ENCODE data around the gene JHY. TPM values are rescaled to one million over a fixed set of nuclear protein-coding genes. Genes with fewer than 3 reads are reported as not detected.

JHY gene
- total and polyA plus RNA-seq, 4 experiments from 2014 or later: 1.5 to 5.4 (median 4.6) TPM

DNA sequence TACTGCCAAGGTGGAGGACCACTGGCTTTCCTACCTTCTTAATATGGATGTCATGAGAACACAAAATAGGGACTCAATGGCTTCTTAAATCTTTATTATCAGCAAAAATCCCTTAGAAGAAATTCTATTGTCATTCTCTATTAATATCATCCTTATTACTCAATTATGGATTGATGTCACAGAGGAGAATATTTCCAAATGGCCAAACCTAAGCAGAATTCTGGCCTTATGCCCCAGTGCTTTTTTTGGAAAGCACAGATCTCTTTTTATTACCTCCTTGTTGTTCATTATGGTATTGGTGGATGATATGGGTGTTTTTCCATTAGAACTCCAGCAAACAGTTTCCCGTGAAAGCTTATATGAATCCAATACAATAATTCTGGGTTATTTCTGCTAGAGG lies 34.4 kb upstream of the JHY start:
- Mint-ChIP-seq H3K36me3 (no peaks in the 10 kb centered on the region), H3K27ac (no peak overlapping the region), H3K27me3 (peaks cover 1 to 2% of the 10 kb centered on the region in 2 donors), H3K4me1 (peaks cover 28 to 44% (median 36%) of the 10 kb centered on the region in 4 donors), H3K4me3 (no peak overlapping the region), H3K9me3 (peaks cover 0 to 1% (median 0%) of the 10 kb centered on the region in 8 donors)
- H3K27ac ChIP-seq (ENCODE audit: low read depth, low read length): no peak overlapping the region
- peaks cover 38% of the 10 kb centered on the region for H3K4me1 ChIP-seq (ENCODE audit: insufficient read depth, low read length)
- H3K27me3 ChIP-seq (ENCODE audit: insufficient read depth, low read length): no peaks in the 10 kb centered on the region
- no peaks in the 10 kb centered on the region for H3K36me3 ChIP-seq (ENCODE audit: insufficient read depth, low read length)
- POLR2A ChIA-PET (ENCODE audit: partially characterized antibody): no interaction called here
- no peak overlapping the region for H3K4me3 ChIP-seq (ENCODE audit: low read length in 2 of 2)
- CTCF ChIA-PET (ENCODE audit: partially characterized antibody): no interaction called here
- no peaks in the 10 kb centered on the region for H3K9me3 ChIP-seq (ENCODE audit: control insufficient read depth in 1 of 2, low read length in 2 of 2)
- intact Hi-C loops (cut with micrococcal nuclease): no loop called here
- DNase-seq: no peak

- Mint-ChIP-seq H3K27ac (peak overlapping the region in 1 of 7 donors; percentile 69), H3K27me3 (peaks cover 0 to under 1% of the 10 kb centered on the region in 2 donors), H3K36me3 (no peaks in the 10 kb centered on the region), H3K9me3 (peaks cover 0 to 3% (median 0%) of the 10 kb centered on the region in 8 donors), H3K4me1 (peaks cover 16 to 24% (median 22%) of the 10 kb centered on the region in 4 donors), H3K4me3 (peak overlapping the region in 1 of 8 donors; percentile 26)
- ChIA-PET CTCF (ENCODE audit: partially characterized antibody) (interaction anchor here (1.1 to 8.4 kb wide), 7 partner anchors 8 to 270 kb away, joined by 4 to 175 read pairs (median 71); no protein-coding TSS in a partner anchor), POLR2A (ENCODE audit: partially characterized antibody) (interaction anchor here (0.8 kb wide), 1 partner anchor 11 kb away, joined by 3 read pairs; no protein-coding TSS in a partner anchor)
- Histone ChIP-seq H3K9me3 (ENCODE audit: control insufficient read depth in 1 of 2, low read length in 2 of 2) (no peaks in the 10 kb centered on the region), H3K4me3 (ENCODE audit: low read length in 2 of 2) (no peak overlapping the region), H3K4me1 (ENCODE audit: insufficient read depth, low read length) (peaks cover 21% of the 10 kb centered on the region), H3K27ac (ENCODE audit: low read depth, low read length) (no peak overlapping the region), H3K27me3 (ENCODE audit: insufficient read depth, low read length) (no peaks in the 10 kb centered on the region), H3K36me3 (ENCODE audit: insufficient read depth, low read length) (no peaks in the 10 kb centered on the region)
- DNase-seq: no peak
- intact Hi-C loops (cut with micrococcal nuclease): loop anchor here (5.0 kb wide), 1 partner anchor 38 kb away; no protein-coding TSS in a partner anchor
Observed at GRCh38 chr11:122850076-122850631, 32.4 kb upstream of the JHY start.

GRCh38 chr11:122851366-122851966 lies 31.1 kb upstream of the JHY start:
- Mint-ChIP-seq H3K4me1 (peaks cover 16 to 26% (median 22%) of the 10 kb centered on the region in 4 donors), H3K4me3 (peak overlapping the region; percentile 57 to 80 (median 71)), H3K9me3 (peaks cover 0 to 3% (median 0%) of the 10 kb centered on the region in 8 donors), H3K27me3 (no peaks in the 10 kb centered on the region), H3K36me3 (no peaks in the 10 kb centered on the region), H3K27ac (peak overlapping the region; percentile 3 to 77 (median 72))
- Histone ChIP-seq H3K27me3 (ENCODE audit: insufficient read depth, low read length) (no peaks in the 10 kb centered on the region), H3K27ac (ENCODE audit: low read depth, low read length) (no peak overlapping the region), H3K4me1 (ENCODE audit: insufficient read depth, low read length) (peaks cover 21% of the 10 kb centered on the region), H3K4me3 (ENCODE audit: low read length in 2 of 2) (peak overlapping the region; percentile 15 to 31), H3K9me3 (ENCODE audit: control insufficient read depth in 1 of 2, low read length in 2 of 2) (no peaks in the 10 kb centered on the region), H3K36me3 (ENCODE audit: insufficient read depth, low read length) (no peaks in the 10 kb centered on the region)
- ChIA-PET CTCF (ENCODE audit: partially characterized antibody) (interaction anchor here (0.5 to 8.4 kb wide), 21 partner anchors 8 to 271 kb away, joined by 3 to 175 read pairs (median 11); no protein-coding TSS in a partner anchor), POLR2A (ENCODE audit: partially characterized antibody) (interaction anchor here (0.6 to 2.4 kb wide), 6 partner anchors 9 to 895 kb away, joined by 3 to 23 read pairs (median 5); partner anchors contain the start of genes CRTAM and HSPA8)
- peak in 3 of 5 donors; percentile 26 to 35 (median 34) for DNase-seq
- intact Hi-C loops (cut with micrococcal nuclease): loop anchor here (5.0 kb wide), 1 partner anchor 39 kb away; no protein-coding TSS in a partner anchor

DNA sequence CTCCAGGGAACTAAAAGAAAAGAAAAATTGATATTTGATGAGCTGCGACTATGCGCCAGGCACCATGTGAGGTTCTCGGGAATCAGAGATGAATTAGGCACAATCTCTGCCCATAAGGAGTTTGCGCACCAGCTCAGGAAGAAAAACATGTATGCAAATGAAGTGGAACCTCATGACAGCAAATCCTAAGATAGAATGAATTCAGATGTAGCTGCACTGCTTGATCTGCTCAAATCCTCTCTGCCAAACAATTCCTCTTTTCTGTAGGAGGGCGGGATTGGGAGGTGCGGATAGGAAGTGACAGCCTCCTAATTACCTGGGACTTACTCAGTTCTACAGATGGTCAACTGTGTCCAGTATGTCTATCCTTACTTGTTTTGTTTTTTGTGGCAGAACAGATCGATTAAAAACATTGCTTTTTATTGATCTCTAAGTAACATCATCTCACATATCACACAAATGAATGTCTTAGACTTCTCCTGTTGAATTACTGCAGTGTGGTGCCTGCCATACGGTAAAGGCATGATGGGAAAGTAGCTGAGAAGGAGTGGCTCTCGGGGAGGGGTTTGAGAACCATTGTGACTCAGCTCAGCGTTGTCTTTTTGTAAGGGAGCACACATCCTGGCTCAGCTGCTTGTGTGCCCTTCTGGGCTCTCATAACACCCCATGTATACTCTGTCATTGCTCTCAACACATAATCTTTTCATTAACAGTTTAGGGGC lies 30.3 kb upstream of the JHY start:
- no peaks in the 10 kb centered on the region for H3K36me3 ChIP-seq (ENCODE audit: insufficient read depth, low read length)
- Mint-ChIP-seq H3K27ac (peak overlapping the region; percentile 3 to 77 (median 72)), H3K36me3 (no peaks in the 10 kb centered on the region), H3K4me3 (peak overlapping the region; percentile 57 to 80 (median 71)), H3K9me3 (peaks cover 0 to 3% (median 0%) of the 10 kb centered on the region in 8 donors), H3K27me3 (no peaks in the 10 kb centered on the region), H3K4me1 (peaks cover 16 to 28% (median 22%) of the 10 kb centered on the region in 4 donors)
- no peaks in the 10 kb centered on the region for H3K27me3 ChIP-seq (ENCODE audit: insufficient read depth, low read length)
- POLR2A ChIA-PET (ENCODE audit: partially characterized antibody): interaction anchor here (0.9 to 2.4 kb wide), 6 partner anchors 9 to 272 kb away, joined by 3 to 23 read pairs (median 5); partner anchors contain the start of genes CRTAM and HSPA8
- H3K27ac ChIP-seq (ENCODE audit: low read depth, low read length): no peak overlapping the region
- CTCF ChIA-PET (ENCODE audit: partially characterized antibody): interaction anchor here (0.7 to 8.4 kb wide), 39 partner anchors 7 to 409 kb away, joined by 3 to 175 read pairs (median 7); partner anchors contain the start of gene CRTAM
- H3K9me3 ChIP-seq (ENCODE audit: control insufficient read depth in 1 of 2, low read length in 2 of 2): no peaks in the 10 kb centered on the region
- H3K4me3 ChIP-seq (ENCODE audit: low read length in 2 of 2): peak overlapping the region; percentile 15 to 31
- DNase-seq: peak in 1 of 5 donors; percentile 6
- intact Hi-C loops (cut with micrococcal nuclease): loop anchor here (5.0 kb wide), 1 partner anchor 40 kb away; no protein-coding TSS in a partner anchor
- H3K4me1 ChIP-seq (ENCODE audit: insufficient read depth, low read length): peaks cover 25% of the 10 kb centered on the region

DNA sequence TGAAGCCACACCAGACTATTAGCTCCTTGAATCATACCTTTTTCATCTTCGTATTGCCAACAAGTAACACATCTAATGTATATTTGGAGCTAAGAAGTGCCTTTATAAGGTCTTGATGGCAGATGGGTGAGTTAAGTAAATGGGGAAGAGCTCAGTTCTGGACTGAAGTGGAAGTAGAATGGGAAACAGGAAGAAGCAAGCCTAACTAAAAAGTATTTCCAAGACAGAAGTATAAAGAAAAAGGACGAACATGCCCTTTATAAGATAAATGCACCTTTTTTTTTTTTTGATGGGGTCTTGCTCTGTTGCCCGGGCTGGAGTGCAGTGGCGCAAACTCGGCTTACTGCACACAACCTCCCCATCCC lies 29.8 kb upstream of the JHY start:
- H3K27ac Mint-ChIP-seq: peak overlapping the region in 4 of 7 donors; percentile 3 to 77 (median 54)
- ChIA-PET CTCF (ENCODE audit: partially characterized antibody) (interaction anchor here (0.7 to 8.4 kb wide), 37 partner anchors 10 to 409 kb away, joined by 3 to 175 read pairs (median 7); partner anchors contain the start of gene CRTAM), POLR2A (ENCODE audit: partially characterized antibody) (interaction anchor here (0.7 to 2.4 kb wide), 6 partner anchors 10 to 273 kb away, joined by 3 to 23 read pairs (median 5); partner anchors contain the start of genes CRTAM and HSPA8)
- H3K9me3 Mint-ChIP-seq: peaks cover 0 to 3% (median 0%) of the 10 kb centered on the region in 8 donors
- Histone ChIP-seq H3K27me3 (ENCODE audit: insufficient read depth, low read length) (no peaks in the 10 kb centered on the region), H3K4me3 (ENCODE audit: low read length in 2 of 2) (no peak overlapping the region), H3K4me1 (ENCODE audit: insufficient read depth, low read length) (peaks cover 25% of the 10 kb centered on the region), H3K9me3 (ENCODE audit: control insufficient read depth in 1 of 2, low read length in 2 of 2) (no peaks in the 10 kb centered on the region), H3K27ac (ENCODE audit: low read depth, low read length) (no peak overlapping the region), H3K36me3 (ENCODE audit: insufficient read depth, low read length) (no peaks in the 10 kb centered on the region)
- peak overlapping the region in 3 of 8 donors; percentile 57 to 72 (median 72) for H3K4me3 Mint-ChIP-seq
- no peaks in the 10 kb centered on the region for H3K36me3 Mint-ChIP-seq
- H3K4me1 Mint-ChIP-seq: peaks cover 16 to 28% (median 22%) of the 10 kb centered on the region in 4 donors
- H3K27me3 Mint-ChIP-seq: peaks cover 0 to 2% of the 10 kb centered on the region in 2 donors
- no peak for DNase-seq
- intact Hi-C loops (cut with micrococcal nuclease): loop anchor here (5.0 kb wide), 1 partner anchor 40 kb away; no protein-coding TSS in a partner anchor

GRCh38 chr11:122853261-122853660 lies 29.3 kb upstream of the JHY start:
- H3K27ac ChIP-seq (ENCODE audit: low read depth, low read length): no peak overlapping the region
- H3K9me3 Mint-ChIP-seq: peaks cover 0 to 3% (median 0%) of the 10 kb centered on the region in 8 donors
- no peaks in the 10 kb centered on the region for H3K27me3 ChIP-seq (ENCODE audit: insufficient read depth, low read length)
- H3K27ac Mint-ChIP-seq: no peak overlapping the region
- peaks cover 0 to 2% of the 10 kb centered on the region in 2 donors for H3K27me3 Mint-ChIP-seq
- ChIA-PET POLR2A (ENCODE audit: partially characterized antibody) (interaction anchor here (0.7 to 2.4 kb wide), 7 partner anchors 10 to 209 kb away, joined by 3 to 23 read pairs (median 4); partner anchors contain the start of gene HSPA8), CTCF (ENCODE audit: partially characterized antibody) (interaction anchor here (0.8 to 8.4 kb wide), 43 partner anchors 11 to 408 kb away, joined by 3 to 175 read pairs (median 6); partner anchors contain the start of gene CRTAM)
- intact Hi-C loops (cut with micrococcal nuclease): loop anchor here (5.0 kb wide), 1 partner anchor 41 kb away; no protein-coding TSS in a partner anchor
- no peak overlapping the region for H3K4me3 Mint-ChIP-seq
- H3K36me3 ChIP-seq (ENCODE audit: insufficient read depth, low read length): no peaks in the 10 kb centered on the region
- peaks cover 16 to 28% (median 22%) of the 10 kb centered on the region in 4 donors for H3K4me1 Mint-ChIP-seq
- H3K4me3 ChIP-seq (ENCODE audit: low read length in 2 of 2): no peak overlapping the region
- H3K36me3 Mint-ChIP-seq: no peaks in the 10 kb centered on the region
- no peak for DNase-seq
- H3K9me3 ChIP-seq (ENCODE audit: control insufficient read depth in 1 of 2, low read length in 2 of 2): no peaks in the 10 kb centered on the region
- peaks cover 25% of the 10 kb centered on the region for H3K4me1 ChIP-seq (ENCODE audit: insufficient read depth, low read length)

Measured in CD4-positive, alpha-beta memory T cell (primary cell).